SK-N-SH (cell line): ENCODE data around the gene ABAT. TPM values are rescaled to one million over a fixed set of nuclear protein-coding genes. Genes with fewer than 3 reads are reported as not detected.
A peak's percentile ranks its signal among the peaks of the same experiment; 100 is the strongest.

Experiments used
- CTCF ChIA-PET: fragments of 300-600, 350-600 bp; formaldehyde crosslinking; extraction: SDS; loops from one replicate; lab custom pipeline; 2021; lab: Yijun Ruan, JAX
- POLR2A ChIA-PET: fragments of 350-600 bp; sonication (Branson Sonifier 250); formaldehyde crosslinking; extraction: SDS; loops from one replicate; lab custom pipeline; 2020; ENCODE audit warnings: antibody characterized with exemption, inconsistent platforms; lab: Yijun Ruan, JAX
- DNase-seq: peaks from one replicate; pipeline ENCODE4 v3.0.0; 2012
- H2AFZ ChIP-seq: fragments of 200-600 bp; sonication (generic); 2 replicates; pipeline ENCODE4 v1.8.1; 2016; ENCODE audit warnings: antibody characterized with exemption, mild to moderate bottlenecking, low read depth
- H3F3A ChIP-seq: fragments of 200-600 bp; sonication (generic); replicated peaks from 2 replicates; pipeline ENCODE3; 2016; ENCODE audit warnings: antibody characterized with exemption, mild to moderate bottlenecking; ENCODE audit not compliant: insufficient read depth
- H3K27ac ChIP-seq, 2 experiments: fragments of 200-500 bp in 1 of 2; fragments of 200-600 bp in 1 of 2; sonication (Bioruptor generic) in 1 of 2; sonication (generic), shearing (Covaris generic) in 1 of 2; 2 replicates each; pipeline versions ENCODE4 v1.5.1 to v1.6.1; 2014 to 2016; ENCODE audit warnings: low read depth in 2 of 2, inconsistent platforms in 1 of 2, low read length in 1 of 2, mild to moderate bottlenecking in 1 of 2, mixed read lengths in 1 of 2
- H3K27me3 ChIP-seq: fragments of 200-600 bp; sonication (generic), shearing (Covaris generic); 2 replicates; pipeline ENCODE4 v1.6.1; 2016; ENCODE audit warnings: mixed run types; ENCODE audit not compliant: insufficient read depth
- H3K36me3 ChIP-seq, 2 experiments: fragments of 200-500 bp in 1 of 2; fragments of 200-600 bp in 1 of 2; sonication (Bioruptor generic) in 1 of 2; sonication (generic) in 1 of 2; replicated peaks in 1 of 2; 2 replicates each; pipeline versions ENCODE3 to v1.5.1; 2014 to 2016; ENCODE audit warnings: low read length in 1 of 2, mild to moderate bottlenecking in 1 of 2; ENCODE audit not compliant: insufficient read depth in 2 of 2, control insufficient read depth in 1 of 2
- H3K4me1 ChIP-seq, 2 experiments: fragments of 200-500 bp in 1 of 2; fragments of 200-600 bp in 1 of 2; sonication (Bioruptor generic) in 1 of 2; sonication (generic), shearing (Covaris generic) in 1 of 2; 2 replicates each; pipeline versions ENCODE4 v1.5.1 to v1.6.1; 2014 to 2016; ENCODE audit warnings: low read depth in 1 of 2, low read length in 1 of 2, mixed run types in 1 of 2; ENCODE audit not compliant: insufficient read depth in 2 of 2, control insufficient read depth in 1 of 2
- H3K4me2 ChIP-seq: fragments of 200-600 bp; sonication (generic), shearing (Covaris generic); 2 replicates; pipeline ENCODE4 v1.6.1; 2017; ENCODE audit warnings: mixed run types
- H3K4me3 ChIP-seq, 2 experiments: fragments of 200-500 bp in 1 of 2; fragments of 200-600 bp in 1 of 2; sonication (Bioruptor generic) in 1 of 2; sonication (generic), shearing (Covaris generic) in 1 of 2; 2 replicates each; pipeline versions ENCODE4 v1.5.1 to v1.8.1; 2014 to 2016; ENCODE audit warnings: low read depth in 2 of 2, inconsistent platforms in 1 of 2, low read length in 1 of 2, mild to moderate bottlenecking in 1 of 2, mixed read lengths in 1 of 2, moderate library complexity in 1 of 2
- H3K79me2 ChIP-seq: fragments of 200-600 bp; sonication (generic); 2 replicates; pipeline ENCODE4 v1.8.1; 2017; ENCODE audit warnings: mild to moderate bottlenecking; ENCODE audit not compliant: insufficient read depth
- H3K9ac ChIP-seq: fragments of 200-600 bp; sonication (generic); 2 replicates; pipeline ENCODE4 v1.6.1; 2017; ENCODE audit warnings: mixed run types
- H3K9me2 ChIP-seq: fragments of 200-600 bp; sonication (generic); 2 replicates; pipeline ENCODE4 v1.6.1; 2017; ENCODE audit warnings: mixed run types
- H3K9me3 ChIP-seq: fragments of 200-600 bp; sonication (generic); 2 replicates; pipeline ENCODE4 v1.6.1; 2017; ENCODE audit warnings: mixed run types, mild to moderate bottlenecking, moderate library complexity
- H4K20me1 ChIP-seq: fragments of 200-600 bp; sonication (generic); 2 replicates; pipeline ENCODE4 v1.6.1; 2017; ENCODE audit warnings: mild to moderate bottlenecking, mixed run types; ENCODE audit not compliant: insufficient read depth
- CHD2 ChIP-seq: fragments of 150-350 bp; IDR thresholded peaks from 2 replicates; pipeline ENCODE4 v1.6.1; 2018; ENCODE audit warnings: low read length; ENCODE audit not compliant: partially characterized antibody
- ELF1 ChIP-seq: IDR thresholded peaks from 2 replicates; pipeline ENCODE4 v1.4.0; 2012
- FOXM1 ChIP-seq: IDR thresholded peaks from 2 replicates; pipeline ENCODE4 v1.4.0; 2012; ENCODE audit warnings: low read depth, mild to moderate bottlenecking
- MAX ChIP-seq: IDR thresholded peaks from 2 replicates; pipeline ENCODE4 v1.4.0; 2012; ENCODE audit warnings: low read depth
- MEF2A ChIP-seq: IDR thresholded peaks from 2 replicates; pipeline ENCODE4 v1.4.0; 2012; ENCODE audit warnings: low read depth, borderline replicate concordance
- MXI1 ChIP-seq: IDR thresholded peaks from 2 replicates; pipeline ENCODE4 v1.6.1; 2012; ENCODE audit warnings: mild to moderate bottlenecking, low read depth, low read length, improper control_type of control experiment
- POLR2AphosphoS5 ChIP-seq: IDR thresholded peaks from 2 replicates; pipeline ENCODE4 v1.6.1; 2012; ENCODE audit warnings: low read depth, low read length
- RCOR1 ChIP-seq: fragments of 150-350 bp; IDR thresholded peaks from 2 replicates; pipeline ENCODE4 v1.6.1; 2017; ENCODE audit warnings: antibody characterized with exemption, low read length
- SMC3 ChIP-seq: IDR thresholded peaks from 2 replicates; pipeline ENCODE4 v1.6.1; 2012; ENCODE audit warnings: low read depth, low read length, improper control_type of control experiment
- WGBS: methylation state at CpG from one replicate; pipeline ENCODE4 v1.1.6; 2017; ENCODE audit warnings: low lambda C conversion rate; 5-methylcytosine and 5-hydroxymethylcytosine counted together
- polyA plus RNA-seq, 3 experiments: library from polyadenylated mRNA; depleted of rRNA; stranded (reverse); fragments of >200 nt; gene quantifications; 2 replicates each; pipeline ENCODE4 v1.2.3, GENCODE V29; 2012
- TF ChIP-seq, protein P1 (sequence below): fragments of 150-350 bp; IDR thresholded peaks from 2 replicates; pipeline ENCODE4 v1.6.1; 2017; ENCODE audit warnings: antibody characterized with exemption, low read length, low read depth, borderline replicate concordance
- TF ChIP-seq, protein P2 (sequence below): IDR thresholded peaks from 2 replicates; pipeline ENCODE4 v1.4.0; 2012; ENCODE audit warnings: low read depth, borderline replicate concordance
- TF ChIP-seq, protein P3 (sequence below): fragments of 150-350 bp; IDR thresholded peaks from 2 replicates; pipeline ENCODE4 v1.6.1; 2016; ENCODE audit warnings: mild to moderate bottlenecking, low read depth, low read length

Gene ABAT
- polyA plus RNA-seq, 1 of the 3 experiments (the other 2 are of a cell fraction): 4.7 TPM

GRCh38 chr16:8733849-8734540, 59.6 kb downstream of the ABAT start:
- H3K4me1 ChIP-seq: no peaks in the 10 kb centered on the region; a peak in 1 of 4 replicates
- 71% methylated on average over 5 of the region's 5 CpGs for WGBS
- POLR2A ChIA-PET: no interaction called here

GRCh38 chr16:8735574-8735973, 61.2 kb downstream of the ABAT start:
- Histone ChIP-seq H3K36me3 (no peaks in the 10 kb centered on the region), H3K4me3 (no peak overlapping the region), H3K9ac (no peak overlapping the region), H3K9me2 (no peaks in the 10 kb centered on the region), H2AFZ (no peak overlapping the region), H3K79me2 (no peaks in the 10 kb centered on the region), H3F3A (no peaks in the 10 kb centered on the region), H4K20me1 (no peaks in the 10 kb centered on the region), H3K4me1 (no peaks in the 10 kb centered on the region), H3K9me3 (no peaks in the 10 kb centered on the region), H3K27me3 (no peaks in the 10 kb centered on the region), H3K27ac (no peak overlapping the region), H3K4me2 (no peak overlapping the region)
- ChIA-PET POLR2A (no interaction called here), CTCF (interaction anchor here (1.5 kb wide), 1 partner anchor 14 kb away, joined by 3 read pairs; no protein-coding TSS in a partner anchor)
- WGBS: 43% methylated on average over 3 of the region's 5 CpGs
- DNase-seq: peak; percentile 42
- no peak for TF ChIP-seq SMC3
- TF ChIP-seq, protein P1, sequence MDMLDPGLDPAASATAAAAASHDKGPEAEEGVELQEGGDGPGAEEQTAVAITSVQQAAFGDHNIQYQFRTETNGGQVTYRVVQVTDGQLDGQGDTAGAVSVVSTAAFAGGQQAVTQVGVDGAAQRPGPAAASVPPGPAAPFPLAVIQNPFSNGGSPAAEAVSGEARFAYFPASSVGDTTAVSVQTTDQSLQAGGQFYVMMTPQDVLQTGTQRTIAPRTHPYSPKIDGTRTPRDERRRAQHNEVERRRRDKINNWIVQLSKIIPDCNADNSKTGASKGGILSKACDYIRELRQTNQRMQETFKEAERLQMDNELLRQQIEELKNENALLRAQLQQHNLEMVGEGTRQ: no peak
- no peak for TF ChIP-seq MAX
- TF ChIP-seq MEF2A: no peak
- no peak for TF ChIP-seq ELF1
- TF ChIP-seq RCOR1: no peak
- TF ChIP-seq POLR2AphosphoS5: no peak
- TF ChIP-seq, protein P2, sequence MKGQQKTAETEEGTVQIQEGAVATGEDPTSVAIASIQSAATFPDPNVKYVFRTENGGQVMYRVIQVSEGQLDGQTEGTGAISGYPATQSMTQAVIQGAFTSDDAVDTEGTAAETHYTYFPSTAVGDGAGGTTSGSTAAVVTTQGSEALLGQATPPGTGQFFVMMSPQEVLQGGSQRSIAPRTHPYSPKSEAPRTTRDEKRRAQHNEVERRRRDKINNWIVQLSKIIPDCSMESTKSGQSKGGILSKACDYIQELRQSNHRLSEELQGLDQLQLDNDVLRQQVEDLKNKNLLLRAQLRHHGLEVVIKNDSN: no peak

More at GRCh38 chr16:8733849-8734540, 59.6 kb downstream of the ABAT start:
- Histone ChIP-seq H3K27me3 (no peaks in the 10 kb centered on the region), H3K79me2 (no peaks in the 10 kb centered on the region), H3K9ac (no peak overlapping the region), H3K4me2 (no peak overlapping the region), H2AFZ (no peak overlapping the region), H3K4me3 (no peak overlapping the region), H4K20me1 (no peaks in the 10 kb centered on the region), H3K36me3 (no peaks in the 10 kb centered on the region), H3K27ac (no peak overlapping the region), H3K9me2 (no peaks in the 10 kb centered on the region), H3F3A (no peaks in the 10 kb centered on the region), H3K9me3 (no peaks in the 10 kb centered on the region)
- CTCF ChIA-PET: no interaction called here
- no peak for TF ChIP-seq MXI1
- TF ChIP-seq, protein P3, sequence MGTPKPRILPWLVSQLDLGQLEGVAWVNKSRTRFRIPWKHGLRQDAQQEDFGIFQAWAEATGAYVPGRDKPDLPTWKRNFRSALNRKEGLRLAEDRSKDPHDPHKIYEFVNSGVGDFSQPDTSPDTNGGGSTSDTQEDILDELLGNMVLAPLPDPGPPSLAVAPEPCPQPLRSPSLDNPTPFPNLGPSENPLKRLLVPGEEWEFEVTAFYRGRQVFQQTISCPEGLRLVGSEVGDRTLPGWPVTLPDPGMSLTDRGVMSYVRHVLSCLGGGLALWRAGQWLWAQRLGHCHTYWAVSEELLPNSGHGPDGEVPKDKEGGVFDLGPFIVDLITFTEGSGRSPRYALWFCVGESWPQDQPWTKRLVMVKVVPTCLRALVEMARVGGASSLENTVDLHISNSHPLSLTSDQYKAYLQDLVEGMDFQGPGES: no peak
- TF ChIP-seq CHD2: no peak
- no peak for TF ChIP-seq FOXM1
- no peak for DNase-seq
